ENCODE data around the gene YTHDF2. TPM values are rescaled to one million over a fixed set of nuclear protein-coding genes. Genes with fewer than 3 reads are reported as not detected.
"Not testable (repeated sequence)": the region's sequence is repeated elsewhere in the genome, so short reads cannot be mapped to it uniquely, and the experiment has no call there.

YTHDF2 gene
- total and polyA plus RNA-seq, 4 experiments from 2014 or later: 65.1 to 173 (median 100) TPM

DNA sequence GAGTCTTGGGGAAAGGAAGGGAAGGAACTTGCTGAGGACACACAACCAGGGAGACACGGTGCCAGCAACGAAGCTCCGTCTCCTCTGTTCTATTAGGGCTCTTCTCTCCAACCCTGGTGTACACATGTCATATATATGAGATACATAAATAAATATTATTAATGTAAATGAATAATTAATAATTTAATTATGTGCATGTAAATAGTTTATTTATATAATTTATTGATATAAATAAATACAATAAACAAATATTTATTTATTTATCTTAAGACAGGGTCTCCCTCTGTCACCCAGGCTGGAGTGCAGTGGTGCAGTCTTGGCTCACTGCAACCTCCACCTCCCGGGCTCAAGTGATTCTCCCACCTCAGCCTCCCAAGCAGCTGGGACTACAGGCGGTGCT is 57.8 kb downstream of the YTHDF2 start:
- H3K27me3 ChIP-seq (ENCODE audit: insufficient read depth, low read length); H3K4me1 ChIP-seq (ENCODE audit: insufficient read depth, low read length); H3K9me3 ChIP-seq (ENCODE audit: control insufficient read depth in 1 of 2, low read length in 2 of 2); H3K4me3 Mint-ChIP-seq; H3K27ac ChIP-seq (ENCODE audit: low read depth, low read length); H3K4me3 ChIP-seq (ENCODE audit: low read length in 2 of 2); H3K36me3 Mint-ChIP-seq; H3K9me3 Mint-ChIP-seq; POLR2A ChIA-PET (ENCODE audit: partially characterized antibody); DNase-seq; H3K27ac Mint-ChIP-seq; H3K36me3 ChIP-seq (ENCODE audit: insufficient read depth, low read length); intact Hi-C loops (cut with micrococcal nuclease); H3K4me1 Mint-ChIP-seq: not testable (repeated sequence)
- CTCF ChIA-PET (ENCODE audit: partially characterized antibody): interaction anchor here (1.4 kb wide), 1 partner anchor 11 kb away, joined by 4 read pairs; no protein-coding TSS in a partner anchor
- H3K27me3 Mint-ChIP-seq: peaks cover 8 to 10% of the 10 kb centered on the region in 2 donors

DNA sequence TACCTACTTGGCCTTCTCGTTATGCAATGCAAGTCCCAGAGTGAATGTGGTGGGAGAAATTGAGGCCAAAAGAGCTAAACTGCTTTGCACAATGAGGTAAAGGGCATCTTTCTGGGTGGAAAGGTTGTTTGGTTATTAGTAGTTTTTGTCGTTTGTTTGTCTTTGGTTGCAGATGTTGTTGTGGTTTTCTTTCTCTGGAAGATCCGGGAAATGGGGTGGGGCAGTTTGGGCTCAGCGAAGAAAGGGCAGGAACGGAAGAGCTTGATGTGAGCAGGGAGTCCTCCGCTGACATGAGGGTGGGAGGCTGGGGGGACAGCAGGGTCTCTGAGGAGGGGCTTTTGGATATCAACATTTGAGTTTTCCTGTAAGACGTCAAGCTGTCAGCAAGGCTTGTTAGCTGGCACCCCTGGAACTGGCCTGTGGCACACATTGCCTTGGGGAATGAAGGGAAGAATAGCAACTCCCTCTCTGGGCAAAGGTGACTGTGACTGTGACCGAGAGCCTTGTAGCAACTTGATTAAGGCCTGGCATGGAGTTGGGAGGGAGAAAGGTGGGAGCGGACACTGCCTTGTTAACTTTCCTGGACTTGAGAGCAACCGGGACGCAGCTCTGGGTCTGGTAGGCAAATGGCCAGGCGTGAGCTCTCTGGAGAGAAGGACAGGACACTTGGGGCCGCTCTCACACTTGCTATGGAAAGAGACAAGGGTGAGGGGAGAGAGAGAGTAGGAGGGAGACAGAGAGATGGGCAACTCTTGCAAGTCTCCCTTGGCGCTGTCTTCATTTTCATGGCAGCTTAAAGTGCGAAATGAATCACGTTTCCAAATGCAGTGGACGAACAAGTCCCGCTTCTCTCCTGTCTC is 59.8 kb downstream of the YTHDF2 start:
- Mint-ChIP-seq H3K27me3 (peaks cover 2 to 13% of the 10 kb centered on the region in 2 donors), H3K4me1 (peaks cover 0 to 4% (median under 1%) of the 10 kb centered on the region in 4 donors), H3K9me3 (no peaks in the 10 kb centered on the region), H3K36me3 (no peaks in the 10 kb centered on the region), H3K4me3 (no peak overlapping the region), H3K27ac (peak overlapping the region in 1 of 7 donors; percentile 42)
- Histone ChIP-seq H3K4me1 (ENCODE audit: insufficient read depth, low read length) (no peaks in the 10 kb centered on the region), H3K4me3 (ENCODE audit: low read length in 2 of 2) (no peak overlapping the region), H3K36me3 (ENCODE audit: insufficient read depth, low read length) (no peaks in the 10 kb centered on the region), H3K27ac (ENCODE audit: low read depth, low read length) (no peak overlapping the region), H3K9me3 (ENCODE audit: control insufficient read depth in 1 of 2, low read length in 2 of 2) (no peaks in the 10 kb centered on the region), H3K27me3 (ENCODE audit: insufficient read depth, low read length) (no peaks in the 10 kb centered on the region)
- intact Hi-C loops (cut with micrococcal nuclease): no loop called here
- DNase-seq: no peak
- ChIA-PET CTCF (ENCODE audit: partially characterized antibody) (no interaction called here), POLR2A (ENCODE audit: partially characterized antibody) (no interaction called here)

DNA sequence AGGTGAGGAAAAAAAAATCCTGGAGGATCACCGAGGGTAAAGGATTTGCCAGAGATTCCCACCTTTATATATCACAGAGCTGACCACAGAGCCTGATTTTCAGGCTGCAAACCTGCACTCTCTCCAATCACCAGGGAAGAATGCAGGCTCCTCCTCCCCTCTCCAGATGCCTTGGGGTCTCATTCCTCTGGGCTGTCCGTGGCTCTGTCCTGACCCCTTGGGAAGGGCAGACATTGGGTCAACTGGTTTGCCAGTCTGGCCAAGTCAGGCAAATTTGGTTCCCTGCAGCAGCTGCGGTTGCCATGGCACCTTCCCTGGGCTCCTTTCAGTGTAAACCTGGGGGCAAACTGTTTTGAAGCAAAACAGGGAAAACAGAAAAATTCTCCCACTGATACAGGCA is 63.6 kb downstream of the YTHDF2 start:
- no peaks in the 10 kb centered on the region for H3K36me3 ChIP-seq (ENCODE audit: insufficient read depth, low read length)
- Mint-ChIP-seq H3K27me3 (peaks cover 0 to 11% of the 10 kb centered on the region in 2 donors), H3K9me3 (no peaks in the 10 kb centered on the region), H3K4me1 (peaks cover 0 to 4% (median under 1%) of the 10 kb centered on the region in 4 donors), H3K27ac (no peak overlapping the region), H3K36me3 (no peaks in the 10 kb centered on the region), H3K4me3 (no peak overlapping the region)
- H3K9me3 ChIP-seq (ENCODE audit: control insufficient read depth in 1 of 2, low read length in 2 of 2): no peaks in the 10 kb centered on the region
- no peaks in the 10 kb centered on the region for H3K27me3 ChIP-seq (ENCODE audit: insufficient read depth, low read length)
- intact Hi-C loops (cut with micrococcal nuclease): no loop called here
- no peak overlapping the region for H3K27ac ChIP-seq (ENCODE audit: low read depth, low read length)
- POLR2A ChIA-PET (ENCODE audit: partially characterized antibody): no interaction called here
- no peaks in the 10 kb centered on the region for H3K4me1 ChIP-seq (ENCODE audit: insufficient read depth, low read length)
- no peak overlapping the region for H3K4me3 ChIP-seq (ENCODE audit: low read length in 2 of 2)
- CTCF ChIA-PET (ENCODE audit: partially characterized antibody): interaction anchor here (1.4 kb wide), 1 partner anchor 15 kb away, joined by 4 read pairs; no protein-coding TSS in a partner anchor
- DNase-seq: no peak

DNA sequence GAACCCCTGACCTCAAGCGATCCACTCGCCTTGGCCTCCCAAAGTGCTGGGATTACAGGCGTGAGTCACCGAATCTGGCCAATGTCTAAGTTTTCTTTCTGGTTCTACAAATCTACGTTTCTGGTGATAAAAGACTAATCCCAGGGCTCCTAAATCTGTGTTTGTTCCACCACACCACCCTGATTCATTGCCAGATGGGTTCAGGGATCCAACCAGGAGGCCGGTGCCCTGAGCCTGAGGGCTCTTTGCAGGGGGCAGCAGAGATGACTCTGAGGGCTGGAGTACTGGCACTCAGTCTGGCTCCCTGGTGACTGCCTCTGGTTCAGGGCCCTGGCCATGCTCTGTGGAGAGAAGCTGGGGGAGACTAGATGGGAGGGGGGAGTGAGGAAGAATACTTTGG is 64.7 kb downstream of the YTHDF2 start:
- no peak overlapping the region for H3K27ac ChIP-seq (ENCODE audit: low read depth, low read length)
- CTCF ChIA-PET (ENCODE audit: partially characterized antibody): no interaction called here
- no peak for DNase-seq
- no peak overlapping the region for H3K4me3 Mint-ChIP-seq
- H3K9me3 Mint-ChIP-seq: peaks cover 0 to 2% (median 0%) of the 10 kb centered on the region in 8 donors
- H3K4me1 ChIP-seq (ENCODE audit: insufficient read depth, low read length): no peaks in the 10 kb centered on the region
- peaks cover 3 to 12% of the 10 kb centered on the region in 2 donors for H3K27me3 Mint-ChIP-seq
- intact Hi-C loops (cut with micrococcal nuclease): no loop called here
- peaks cover 0 to 2% (median under 1%) of the 10 kb centered on the region in 4 donors for H3K4me1 Mint-ChIP-seq
- H3K36me3 ChIP-seq (ENCODE audit: insufficient read depth, low read length): no peaks in the 10 kb centered on the region
- no peaks in the 10 kb centered on the region for H3K36me3 Mint-ChIP-seq
- no peaks in the 10 kb centered on the region for H3K27me3 ChIP-seq (ENCODE audit: insufficient read depth, low read length)
- POLR2A ChIA-PET (ENCODE audit: partially characterized antibody): no interaction called here
- no peak overlapping the region for H3K4me3 ChIP-seq (ENCODE audit: low read length in 2 of 2)
- no peaks in the 10 kb centered on the region for H3K9me3 ChIP-seq (ENCODE audit: control insufficient read depth in 1 of 2, low read length in 2 of 2)
- no peak overlapping the region for H3K27ac Mint-ChIP-seq

DNA sequence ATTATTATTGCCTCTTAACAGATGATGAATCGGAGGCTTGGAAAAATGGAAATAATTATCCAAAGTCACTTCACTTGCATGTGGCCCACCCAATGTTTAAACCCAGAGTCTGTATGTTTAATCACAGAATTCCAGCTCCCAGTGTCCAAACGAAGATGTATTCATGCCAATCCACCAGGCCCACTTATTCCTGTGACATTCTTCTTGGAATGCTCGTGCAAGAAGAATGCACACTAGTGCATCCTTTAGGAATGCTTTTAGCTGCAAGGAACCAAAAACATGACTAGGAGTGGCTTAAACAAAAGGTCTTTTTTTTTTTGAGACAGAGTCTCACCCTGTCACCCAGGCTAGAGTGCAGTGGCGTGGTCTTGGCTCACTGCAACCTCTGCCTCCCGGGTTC is 66.3 kb downstream of the YTHDF2 start:
- H3K4me3 ChIP-seq (ENCODE audit: low read length in 2 of 2): no peak overlapping the region
- no peaks in the 10 kb centered on the region for H3K9me3 ChIP-seq (ENCODE audit: control insufficient read depth in 1 of 2, low read length in 2 of 2)
- no peaks in the 10 kb centered on the region for H3K36me3 ChIP-seq (ENCODE audit: insufficient read depth, low read length)
- CTCF ChIA-PET (ENCODE audit: partially characterized antibody): no interaction called here
- H3K27me3 ChIP-seq (ENCODE audit: insufficient read depth, low read length): no peaks in the 10 kb centered on the region
- H3K4me3 Mint-ChIP-seq: no peak overlapping the region
- POLR2A ChIA-PET (ENCODE audit: partially characterized antibody): interaction anchor here (0.6 kb wide), 1 partner anchor 222 kb away, joined by 3 read pairs; no protein-coding TSS in a partner anchor
- DNase-seq: no peak
- peaks cover 3 to 11% of the 10 kb centered on the region in 2 donors for H3K27me3 Mint-ChIP-seq
- H3K27ac ChIP-seq (ENCODE audit: low read depth, low read length): no peak overlapping the region
- intact Hi-C loops (cut with micrococcal nuclease): no loop called here
- H3K36me3 Mint-ChIP-seq: no peaks in the 10 kb centered on the region
- no peak overlapping the region for H3K27ac Mint-ChIP-seq
- H3K4me1 ChIP-seq (ENCODE audit: insufficient read depth, low read length): no peaks in the 10 kb centered on the region
- peaks cover 0 to 2% (median 0%) of the 10 kb centered on the region in 8 donors for H3K9me3 Mint-ChIP-seq
- H3K4me1 Mint-ChIP-seq: peaks cover 0 to 2% (median under 1%) of the 10 kb centered on the region in 4 donors

DNA sequence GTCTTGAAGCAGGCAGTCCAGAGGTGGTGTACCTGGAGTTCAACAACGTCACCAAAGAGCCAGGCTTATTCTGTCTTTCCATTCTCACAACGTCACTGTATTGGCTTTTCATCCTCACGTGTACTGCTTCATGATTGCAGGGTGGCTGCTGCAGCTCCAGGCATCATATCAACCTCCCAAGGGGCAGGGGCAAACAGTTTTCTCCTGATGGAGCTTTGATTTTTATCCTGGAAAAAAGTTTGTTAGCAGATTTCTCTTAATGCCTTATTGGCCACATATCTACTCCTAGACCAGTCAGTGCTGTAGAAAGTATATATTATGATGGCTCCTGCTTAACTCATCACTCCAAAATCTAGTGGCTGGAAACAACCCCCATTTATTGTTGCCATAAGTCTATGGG is 66.9 kb downstream of the YTHDF2 start:
- H3K27ac Mint-ChIP-seq: no peak overlapping the region
- POLR2A ChIA-PET (ENCODE audit: partially characterized antibody): no interaction called here
- no peak for DNase-seq
- H3K4me1 ChIP-seq (ENCODE audit: insufficient read depth, low read length): no peaks in the 10 kb centered on the region
- no peaks in the 10 kb centered on the region for H3K36me3 ChIP-seq (ENCODE audit: insufficient read depth, low read length)
- no peaks in the 10 kb centered on the region for H3K36me3 Mint-ChIP-seq
- H3K4me1 Mint-ChIP-seq: peaks cover 0 to 1% (median under 1%) of the 10 kb centered on the region in 4 donors
- intact Hi-C loops (cut with micrococcal nuclease): no loop called here
- H3K4me3 ChIP-seq (ENCODE audit: low read length in 2 of 2): no peak overlapping the region
- H3K27me3 Mint-ChIP-seq: peaks cover 3 to 8% of the 10 kb centered on the region in 2 donors
- H3K27me3 ChIP-seq (ENCODE audit: insufficient read depth, low read length): no peaks in the 10 kb centered on the region
- CTCF ChIA-PET (ENCODE audit: partially characterized antibody): no interaction called here
- H3K9me3 ChIP-seq (ENCODE audit: control insufficient read depth in 1 of 2, low read length in 2 of 2): no peaks in the 10 kb centered on the region
- no peak overlapping the region for H3K4me3 Mint-ChIP-seq
- no peak overlapping the region for H3K27ac ChIP-seq (ENCODE audit: low read depth, low read length)
- peaks cover 0 to 2% (median 0%) of the 10 kb centered on the region in 8 donors for H3K9me3 Mint-ChIP-seq

DNA sequence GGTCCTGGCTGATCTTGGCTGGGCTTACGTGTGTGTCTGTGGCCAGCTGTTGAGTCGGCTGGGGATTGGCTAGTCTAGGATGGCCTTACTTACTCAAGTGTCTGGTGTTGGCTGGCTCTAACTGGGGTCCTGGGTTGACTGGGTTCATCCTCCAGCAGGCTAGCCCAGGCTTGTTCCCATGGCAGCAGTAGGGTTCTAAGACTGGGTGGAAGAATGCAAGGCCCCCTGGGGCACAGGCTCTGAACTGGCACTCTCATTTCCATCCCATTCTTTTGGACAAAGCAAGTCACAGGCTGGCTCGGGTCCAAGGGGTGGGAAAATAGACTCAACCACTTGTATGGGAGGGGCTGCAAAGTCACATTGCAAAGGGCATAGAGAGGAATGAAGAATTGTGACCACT is 67.3 kb downstream of the YTHDF2 start:
- H3K9me3 Mint-ChIP-seq: peaks cover 0 to 2% (median 0%) of the 10 kb centered on the region in 8 donors
- Histone ChIP-seq H3K4me1 (ENCODE audit: insufficient read depth, low read length) (no peaks in the 10 kb centered on the region), H3K4me3 (ENCODE audit: low read length in 2 of 2) (no peak overlapping the region), H3K27ac (ENCODE audit: low read depth, low read length) (no peak overlapping the region), H3K36me3 (ENCODE audit: insufficient read depth, low read length) (no peaks in the 10 kb centered on the region), H3K27me3 (ENCODE audit: insufficient read depth, low read length) (no peaks in the 10 kb centered on the region), H3K9me3 (ENCODE audit: control insufficient read depth in 1 of 2, low read length in 2 of 2) (no peaks in the 10 kb centered on the region)
- peaks cover 3 to 6% of the 10 kb centered on the region in 2 donors for H3K27me3 Mint-ChIP-seq
- no peak for DNase-seq
- no peak overlapping the region for H3K27ac Mint-ChIP-seq
- ChIA-PET POLR2A (ENCODE audit: partially characterized antibody) (no interaction called here), CTCF (ENCODE audit: partially characterized antibody) (no interaction called here)
- H3K4me1 Mint-ChIP-seq: no peaks in the 10 kb centered on the region
- H3K4me3 Mint-ChIP-seq: no peak overlapping the region
- intact Hi-C loops (cut with micrococcal nuclease): no loop called here
- H3K36me3 Mint-ChIP-seq: no peaks in the 10 kb centered on the region

Measured in CD4-positive, alpha-beta memory T cell (primary cell).